Dedifferentiated amniotic fluid mesenchymal stem cell (primary cell): ENCODE measurements around the gene MAN2A1.
A peak's percentile ranks its signal among the peaks of the same experiment; 100 is the strongest.
"Not testable (repeated sequence)": the region's sequence is repeated elsewhere in the genome, so short reads cannot be mapped to it uniquely, and the experiment has no call there.

Experiments
- DNase-seq: peaks from one replicate; pipeline ENCODE4 v3.0.0-alpha.2; 2016; ENCODE audit errors: extremely low spot score

The MAN2A1 gene

DNA sequence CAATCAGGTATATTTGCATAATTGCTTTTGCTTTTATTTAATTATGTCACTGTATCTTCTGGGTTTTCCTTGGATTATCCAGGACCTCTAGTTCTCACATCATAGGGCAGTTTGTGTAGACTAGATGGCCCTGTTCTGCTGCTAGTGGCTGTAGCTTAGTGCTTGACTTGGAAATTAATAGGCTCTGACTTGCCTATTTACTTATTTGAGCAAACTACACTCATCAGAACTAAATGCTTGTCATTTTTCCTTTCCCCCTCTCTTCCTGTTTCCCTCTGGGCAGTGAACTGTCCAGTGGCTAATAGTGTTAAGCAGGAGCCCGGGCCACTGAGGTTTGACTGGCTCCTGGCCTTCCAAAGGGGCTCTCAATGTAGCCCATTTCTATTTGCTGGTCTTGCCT lies 135.7 kb downstream of the MAN2A1 start:
- no peak for DNase-seq

- no peak for DNase-seq
Observed at GRCh38 chr5:109826426-109826825, 136.7 kb downstream of the MAN2A1 start.

DNA sequence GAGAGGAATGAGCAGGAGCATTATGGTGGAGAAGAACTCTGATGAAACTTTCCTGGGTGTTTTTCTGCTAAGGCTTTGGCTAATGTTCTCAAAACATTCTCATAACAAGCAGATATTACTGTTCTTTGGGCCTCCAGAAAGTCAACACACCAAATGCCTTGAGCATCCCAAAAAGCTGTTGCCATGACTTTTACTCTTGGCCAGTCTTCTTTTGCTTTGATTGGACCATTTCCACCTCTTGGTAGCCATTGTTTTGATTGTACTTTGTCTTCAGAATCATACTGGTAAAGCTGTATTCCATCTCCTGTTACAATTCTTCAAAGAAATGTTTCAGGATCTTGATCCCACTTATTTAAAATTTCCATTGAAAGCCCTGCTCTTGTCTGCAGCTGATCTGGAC lies 139.6 kb downstream of the MAN2A1 start:
- no peak for DNase-seq

DNA sequence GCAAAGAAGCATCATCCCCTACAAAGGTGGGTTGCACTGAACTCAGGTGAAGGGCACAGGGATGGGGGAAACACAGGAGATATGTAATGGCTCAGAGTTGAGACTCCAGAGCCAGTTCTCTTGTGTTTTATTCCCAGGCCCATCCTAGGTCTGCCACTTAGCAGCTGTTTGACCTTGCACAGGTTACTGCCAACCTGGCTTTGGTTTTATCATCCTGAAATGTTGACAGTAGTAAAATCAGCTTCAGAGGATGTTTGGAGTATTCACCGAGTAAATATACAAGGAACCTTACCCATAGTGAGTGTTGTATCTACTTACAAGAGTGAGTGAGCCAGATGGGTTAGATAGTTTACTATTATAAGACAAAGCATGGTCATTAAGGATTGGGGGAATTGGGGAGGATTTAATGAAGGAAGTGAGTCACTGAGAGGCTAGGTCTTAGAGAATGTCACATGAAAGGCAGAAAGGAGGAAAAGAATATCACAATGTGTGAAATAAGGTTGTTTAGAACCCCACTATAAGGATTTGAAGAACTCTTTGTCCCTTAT lies 141.3 kb downstream of the MAN2A1 start:
- DNase-seq = no peak

- not testable (repeated sequence) for DNase-seq
Observed at GRCh38 chr5:109832207-109833188, 142.8 kb downstream of the MAN2A1 start.

DNA sequence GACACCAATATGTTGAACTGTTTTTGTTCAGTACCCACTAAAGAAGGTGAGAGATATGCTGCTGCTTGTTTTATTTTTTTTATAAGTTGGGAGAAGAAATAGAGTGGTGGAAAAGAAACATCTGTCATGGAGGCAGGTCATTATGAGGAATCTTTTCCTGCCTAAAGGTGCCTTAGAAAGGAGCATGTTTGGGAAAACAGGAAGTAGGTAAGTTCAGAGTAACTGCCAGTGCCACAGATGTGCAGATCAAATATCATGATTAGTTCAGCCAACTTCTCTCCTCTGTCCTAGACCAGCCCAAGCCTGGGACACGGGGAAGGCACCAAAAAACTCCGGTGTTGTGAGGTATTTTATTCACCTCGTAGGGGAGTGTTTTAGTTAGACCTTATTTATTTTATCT lies 144.2 kb downstream of the MAN2A1 start:
- DNase-seq = no peak

DNA sequence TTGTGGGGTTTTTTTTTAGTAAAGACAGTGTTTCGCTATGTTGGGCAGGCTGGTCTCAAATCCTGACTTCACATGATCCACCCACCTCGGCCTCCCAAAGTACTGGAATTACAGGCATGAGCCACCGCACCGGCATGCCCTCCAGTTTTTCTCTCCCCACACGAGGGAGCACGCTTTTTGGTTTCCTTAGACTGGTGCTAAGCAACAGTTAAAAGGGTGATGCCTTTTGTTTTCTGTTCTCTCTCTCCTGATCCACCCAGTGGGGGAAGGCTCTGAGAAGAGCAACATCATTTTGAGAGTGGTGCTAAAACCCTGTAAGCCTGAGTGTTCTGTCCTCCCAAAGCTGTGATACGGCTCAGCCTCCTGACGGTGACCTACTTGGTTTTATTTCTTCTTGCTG lies 146.6 kb downstream of the MAN2A1 start:
- no peak for DNase-seq

DNA sequence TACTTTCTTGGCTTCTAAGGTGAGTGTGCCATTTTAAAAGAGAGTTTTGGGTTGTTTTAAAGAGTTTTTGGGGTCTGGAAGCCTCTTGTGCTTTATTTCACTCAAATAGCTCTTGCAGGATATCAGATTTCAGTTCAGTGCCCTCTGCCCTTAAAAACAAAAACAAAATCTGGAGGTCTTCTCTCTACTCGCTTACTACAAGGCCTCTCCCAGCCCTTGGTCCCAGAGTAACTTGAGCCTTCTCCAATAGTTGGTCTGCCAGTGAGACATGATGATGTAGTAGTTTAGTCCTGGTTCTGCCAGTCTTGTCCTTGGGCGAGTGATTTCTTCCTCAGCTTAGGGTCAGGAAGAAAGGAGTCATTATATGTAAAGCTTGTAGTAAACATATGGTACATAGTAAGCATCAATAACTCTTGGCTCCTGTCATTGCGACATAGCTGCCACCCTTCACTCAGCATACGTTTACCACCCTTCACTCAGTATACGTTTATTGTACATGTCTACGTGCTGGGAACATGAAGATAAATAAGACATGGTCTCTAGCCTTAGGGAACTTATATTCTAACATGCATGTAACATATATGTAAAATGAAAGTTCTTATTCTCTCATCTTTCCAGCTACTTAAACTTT lies 147.6 kb downstream of the MAN2A1 start:
- DNase-seq = no peak

DNA sequence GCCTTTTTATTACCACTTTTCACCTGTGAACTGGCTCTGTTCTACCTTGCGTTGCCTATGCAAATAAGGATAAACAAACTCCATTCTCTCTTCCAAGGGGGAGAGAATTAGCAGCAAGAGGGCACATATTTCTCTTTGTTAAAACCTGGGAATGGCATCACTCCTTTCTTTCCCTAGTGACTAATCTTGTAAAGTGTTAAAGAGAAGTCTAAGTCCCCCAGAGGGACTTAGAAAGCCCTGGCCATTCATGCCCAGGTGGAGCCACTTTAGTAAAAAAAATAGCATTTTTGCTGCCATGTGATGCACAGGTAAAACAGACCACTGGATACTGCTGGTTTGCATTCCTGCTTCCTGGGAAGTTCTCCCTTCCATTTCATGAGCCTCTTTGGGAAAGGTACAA lies 148.4 kb downstream of the MAN2A1 start:
- DNase-seq = no peak

- DNase-seq = no peak
Observed at GRCh38 chr5:109844148-109844547, 154.4 kb downstream of the MAN2A1 start.

- DNase-seq = peak; percentile 57
Observed at GRCh38 chr5:109844695-109845094, 155.0 kb downstream of the MAN2A1 start.

DNA sequence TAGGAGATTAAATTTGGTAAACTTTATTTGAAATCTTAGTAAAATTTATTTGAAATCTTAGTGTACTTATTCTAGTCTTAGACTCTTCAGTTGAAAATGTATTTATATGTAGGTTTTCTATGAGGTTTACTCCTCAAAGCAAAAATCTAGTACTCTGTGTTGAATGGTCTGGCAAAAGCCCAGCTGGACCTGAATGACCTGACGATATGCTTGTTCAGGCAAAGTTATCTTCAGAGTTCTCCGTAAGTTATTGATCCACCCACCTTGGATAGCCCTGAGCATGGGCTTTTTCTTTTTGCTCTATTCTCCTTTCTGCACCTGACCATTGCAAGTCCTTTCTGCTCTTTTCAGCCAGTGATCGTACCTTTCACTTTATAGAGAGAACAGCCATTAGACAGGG lies 158.4 kb downstream of the MAN2A1 start:
- no peak for DNase-seq

DNA sequence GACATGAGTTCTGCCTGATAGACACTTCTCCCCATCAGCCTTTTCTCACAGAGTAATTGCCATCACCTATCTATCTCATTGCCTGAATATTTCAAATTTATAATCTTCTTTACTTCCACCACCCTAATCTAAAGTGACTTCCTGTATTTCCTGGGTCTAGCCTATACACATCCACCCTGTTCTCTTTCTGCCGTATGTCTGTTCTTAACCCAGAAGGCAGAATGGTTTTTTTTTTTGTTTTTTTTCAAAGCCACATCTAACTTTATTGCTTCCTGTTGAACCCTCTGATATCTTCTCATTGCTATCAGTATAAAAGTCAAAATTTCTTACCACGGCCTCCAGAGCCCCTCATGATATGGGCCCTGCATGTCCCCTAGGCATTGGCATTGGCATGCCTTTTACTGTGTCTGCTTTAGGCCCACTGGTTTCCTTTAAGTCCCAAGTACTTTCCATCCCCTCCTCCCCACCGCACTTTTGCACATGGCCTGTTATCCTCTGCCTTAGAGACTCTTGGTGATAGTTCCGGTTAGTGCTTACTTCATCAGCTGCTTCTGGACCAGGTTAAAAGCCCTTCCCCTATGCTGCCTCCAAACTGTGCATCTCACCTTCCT lies 159.9 kb downstream of the MAN2A1 start:
- no peak for DNase-seq

- DNase-seq = no peak
Observed at GRCh38 chr5:109852371-109853155, 162.8 kb downstream of the MAN2A1 start.

DNA sequence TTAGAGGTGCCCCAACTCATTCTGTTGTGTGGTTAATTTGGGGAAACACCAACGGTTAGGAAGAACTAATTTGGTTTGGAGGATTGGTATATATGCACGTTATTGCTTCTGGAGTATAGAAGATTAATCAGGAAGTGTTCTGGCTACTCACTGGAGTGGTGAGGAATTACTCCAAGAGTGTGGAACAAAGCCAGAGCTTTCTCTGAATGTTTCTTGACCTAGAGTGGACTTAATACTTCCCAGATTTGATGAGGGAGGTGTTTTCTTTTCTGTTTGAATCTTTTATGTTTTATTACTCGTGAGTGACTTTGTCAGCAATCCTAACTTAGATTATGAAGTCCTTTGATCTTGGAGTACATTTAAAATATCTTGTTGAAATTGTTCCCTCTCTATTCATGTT lies 163.7 kb downstream of the MAN2A1 start:
- no peak for DNase-seq

- DNase-seq = no peak
Observed at GRCh38 chr5:109855056-109855455, 165.3 kb downstream of the MAN2A1 start.

- DNase-seq = no peak
Observed at GRCh38 chr5:109857405-109858031, 167.8 kb downstream of the MAN2A1 start.

- no peak for DNase-seq
Observed at GRCh38 chr5:109859537-109859936, 169.8 kb downstream of the MAN2A1 start.

GRCh38 chr5:109862301-109862700 lies 172.6 kb downstream of the MAN2A1 start:
- DNase-seq = no peak

DNA sequence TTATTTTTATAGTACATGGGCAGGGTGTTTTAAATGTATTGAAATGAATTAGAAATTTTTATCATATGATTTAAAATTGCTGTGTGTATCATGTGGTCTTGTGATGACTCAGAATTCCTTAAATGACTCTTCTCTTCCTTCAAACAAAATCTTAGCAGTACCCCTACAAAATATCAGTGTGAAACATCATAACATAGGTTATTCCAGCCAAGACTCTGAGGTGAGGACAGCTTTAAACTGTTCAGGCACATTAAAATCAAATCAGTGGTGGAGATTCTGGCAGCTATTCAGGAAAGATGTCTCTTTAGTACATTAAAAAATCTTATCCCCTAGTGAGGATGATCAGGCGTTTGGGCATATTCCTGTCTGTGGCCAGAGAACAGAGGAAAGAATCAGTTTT lies 174.0 kb downstream of the MAN2A1 start:
- no peak for DNase-seq

GRCh38 chr5:109865637-109866036 lies 175.9 kb downstream of the MAN2A1 start:
- DNase-seq = peak; percentile 56
